Measurements from ENCODE around the gene ZNF878.

Gene ZNF878

GRCh38 chr19:12000152-12000981 is 52.4 kb downstream of the ZNF878 start:
- DNase-seq: no peak
- no peaks in the 10 kb centered on the region; the same call in 1 of the 2 replicates for H3K36me3 ChIP-seq (replicated peaks; ENCODE audit: insufficient read depth, low read length)
- no peak overlapping the region for H3K4me2 ChIP-seq (ENCODE audit: low read depth, low read length)
- no peak overlapping the region for H3K4me3 ChIP-seq (ENCODE audit: low read length)
- no peak overlapping the region for H3K9ac ChIP-seq (ENCODE audit: low read length)
- H2AFZ ChIP-seq (ENCODE audit: low read length): no peak overlapping the region
- H3K27me3 ChIP-seq (replicated peaks; ENCODE audit: insufficient read depth, low read length): no peaks in the 10 kb centered on the region
- no peaks in the 10 kb centered on the region for H3K4me1 ChIP-seq (ENCODE audit: low read length)
- no peak for TF ChIP-seq EZH2phosphoT487 (IDR thresholded peaks at IDR 0.05; ENCODE audit: low read length)
- no peak for TF ChIP-seq EZH2 (optimal IDR thresholded peaks at IDR 0.05; ENCODE audit: low read depth, low read length)
- TF ChIP-seq CTCF (IDR thresholded peaks at IDR 0.05; ENCODE audit: low read length): no peak
- H3K9me3 ChIP-seq (replicated peaks; ENCODE audit: insufficient read depth, low read length): no peaks in the 10 kb centered on the region
- H4K20me1 ChIP-seq (ENCODE audit: insufficient read depth, low read length): no peaks in the 10 kb centered on the region
- no peaks in the 10 kb centered on the region for H3F3A ChIP-seq (ENCODE audit: insufficient read depth, low read length)
- no peak overlapping the region for H3K27ac ChIP-seq (ENCODE audit: low read length)
- H3K79me2 ChIP-seq (ENCODE audit: low read length): peaks cover 10% of the 10 kb centered on the region; the same call in 1 of the 2 replicates
- no peaks in the 10 kb centered on the region for H3K9me2 ChIP-seq (replicated peaks; ENCODE audit: insufficient read depth, low read length)

DNA sequence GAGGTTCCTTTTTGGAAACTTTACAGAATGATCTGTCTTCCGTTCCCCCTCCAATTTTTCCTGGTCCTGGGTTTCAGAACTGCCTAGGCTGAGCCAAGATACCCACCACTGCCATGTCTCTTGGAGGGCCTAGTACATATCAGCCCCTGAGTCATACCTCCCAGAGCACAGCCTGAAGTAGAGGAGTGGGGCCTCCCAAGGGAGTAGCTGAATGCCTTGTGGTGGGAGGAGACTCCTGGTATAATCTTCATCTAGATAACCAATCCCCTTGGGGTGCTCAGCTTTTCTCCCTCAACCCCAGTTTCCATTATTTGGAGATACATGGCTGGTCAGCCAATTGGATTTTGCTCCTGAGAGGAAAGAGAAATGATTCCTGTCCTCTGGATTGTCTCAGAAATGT is 57.6 kb downstream of the ZNF878 start:
- H3K36me3 ChIP-seq (replicated peaks; ENCODE audit: insufficient read depth, low read length): no peaks in the 10 kb centered on the region; the same call in 1 of the 2 replicates
- no peaks in the 10 kb centered on the region for H3K4me1 ChIP-seq (ENCODE audit: low read length)
- no peak overlapping the region for H3K4me2 ChIP-seq (ENCODE audit: low read depth, low read length)
- H3K27ac ChIP-seq (ENCODE audit: low read length): no peak overlapping the region
- TF ChIP-seq EZH2 (optimal IDR thresholded peaks at IDR 0.05; ENCODE audit: low read depth, low read length): no peak
- no peak for TF ChIP-seq EZH2phosphoT487 (IDR thresholded peaks at IDR 0.05; ENCODE audit: low read length)
- no peak for TF ChIP-seq CTCF (IDR thresholded peaks at IDR 0.05; ENCODE audit: low read length)
- H4K20me1 ChIP-seq (ENCODE audit: insufficient read depth, low read length): no peaks in the 10 kb centered on the region
- H3K27me3 ChIP-seq (replicated peaks; ENCODE audit: insufficient read depth, low read length): no peaks in the 10 kb centered on the region
- H3K79me2 ChIP-seq (ENCODE audit: low read length): peaks cover 25% of the 10 kb centered on the region
- no peaks in the 10 kb centered on the region for H3K9me2 ChIP-seq (replicated peaks; ENCODE audit: insufficient read depth, low read length)
- no peak for DNase-seq
- H3K9ac ChIP-seq (ENCODE audit: low read length): no peak overlapping the region
- H3K9me3 ChIP-seq (replicated peaks; ENCODE audit: insufficient read depth, low read length): no peaks in the 10 kb centered on the region
- H2AFZ ChIP-seq (ENCODE audit: low read length): no peak overlapping the region
- H3F3A ChIP-seq (ENCODE audit: insufficient read depth, low read length): no peaks in the 10 kb centered on the region
- H3K4me3 ChIP-seq (ENCODE audit: low read length): no peak overlapping the region

Measured in MM.1S (cell line).